ENCODE data around the gene KLC4. TPM values are rescaled to one million over a fixed set of nuclear protein-coding genes. Genes with fewer than 3 reads are reported as not detected.
A peak's percentile ranks its signal among the peaks of the same experiment; 100 is the strongest.

The KLC4 gene
- total and polyA plus RNA-seq, 9 of the 15 experiments (the other 6 are each of a cell fraction or from before 2014, with no cell fraction given): 1.7 to 16.2 (median 7.7) TPM

DNA sequence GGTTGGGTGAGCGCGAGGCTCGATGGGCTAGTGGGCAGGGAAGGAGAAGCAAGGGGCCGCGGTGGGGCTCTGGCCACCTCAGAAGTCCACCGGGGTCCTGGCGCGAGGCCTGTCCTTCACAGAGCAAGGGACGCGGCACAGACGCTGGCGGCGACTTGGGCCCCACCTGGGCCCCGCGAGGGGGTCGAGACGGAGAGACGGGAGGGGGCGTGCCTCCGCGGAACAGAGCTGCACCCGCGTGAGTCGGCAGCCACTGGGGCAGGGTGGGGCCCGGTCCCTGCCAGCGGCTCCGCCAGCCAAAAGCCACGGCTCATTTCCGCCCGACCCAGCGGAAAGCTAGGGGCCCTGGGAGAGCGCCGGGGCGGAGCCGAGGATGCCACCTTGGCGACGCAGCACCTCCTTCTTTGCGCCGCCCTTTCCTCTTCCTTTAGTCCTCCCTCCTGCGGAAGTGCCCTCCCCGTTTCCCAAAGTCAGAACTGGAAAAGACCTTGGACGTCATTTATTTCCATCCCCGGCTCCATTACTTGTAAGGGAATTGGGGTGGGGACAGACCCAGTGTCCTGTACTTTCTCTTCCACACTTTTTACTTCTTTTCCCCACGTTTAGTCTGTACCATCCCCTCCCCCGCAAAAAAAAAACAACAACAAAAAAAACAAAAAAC is 5.8 kb upstream of the KLC4 start, which contains the start of gene CUL7 (continued):
- TF ChIP-seq ESRRA (IDR thresholded peaks at IDR 0.05; ENCODE audit: borderline replicate concordance, low read depth): peak; percentile 86
- TF ChIP-seq BHLHE40 (IDR thresholded peaks at IDR 0.05; ENCODE audit: low read length): peak; percentile 23; the same call in 1 of the 2 replicates
- TF ChIP-seq HOXB6 (CRISPR knock-in tag; IDR thresholded peaks at IDR 0.05; ENCODE audit: borderline replicate concordance): no peak
- TF ChIP-seq CTCF (IDR thresholded peaks at IDR 0.05 in 2 of 3, conservative IDR thresholded peaks at IDR 0.05 in 1 of 3; ENCODE audit: insufficient read depth in 2 of 3, low read depth in 1 of 3, low read length in 3 of 3): 0 out of 6 replicates have a peak, but pooled peaks of 1 of the 3 experiments have one; percentile 4
- TF ChIP-seq SUPT5H (IDR thresholded peaks at IDR 0.05): peak; percentile 96
- no peak for TF ChIP-seq PRMT5 (CRISPR knock-in tag; IDR thresholded peaks at IDR 0.05)
- peak; percentile 91 for TF ChIP-seq ATF7 (IDR thresholded peaks at IDR 0.05)
- TF ChIP-seq OTX1 (CRISPR knock-in tag; IDR thresholded peaks at IDR 0.05): peak; percentile 88
- TF ChIP-seq FOSL1 (tag; conservative IDR thresholded peaks at IDR 0.05): peak; percentile 30; the same call in 1 of the 2 replicates
- TF ChIP-seq NR1H2 (CRISPR knock-in tag; IDR thresholded peaks at IDR 0.05): peak; percentile 76; the same call in 1 of the 2 replicates
- peak; percentile 84 for TF ChIP-seq BRD9 (IDR thresholded peaks at IDR 0.05; ENCODE audit: low read depth, partially characterized antibody)
- peak; percentile 42; the same call in 1 of the 2 replicates for TF ChIP-seq SMAD3 (CRISPR knock-in tag; conservative IDR thresholded peaks at IDR 0.05)
- TF ChIP-seq, protein P1, sequence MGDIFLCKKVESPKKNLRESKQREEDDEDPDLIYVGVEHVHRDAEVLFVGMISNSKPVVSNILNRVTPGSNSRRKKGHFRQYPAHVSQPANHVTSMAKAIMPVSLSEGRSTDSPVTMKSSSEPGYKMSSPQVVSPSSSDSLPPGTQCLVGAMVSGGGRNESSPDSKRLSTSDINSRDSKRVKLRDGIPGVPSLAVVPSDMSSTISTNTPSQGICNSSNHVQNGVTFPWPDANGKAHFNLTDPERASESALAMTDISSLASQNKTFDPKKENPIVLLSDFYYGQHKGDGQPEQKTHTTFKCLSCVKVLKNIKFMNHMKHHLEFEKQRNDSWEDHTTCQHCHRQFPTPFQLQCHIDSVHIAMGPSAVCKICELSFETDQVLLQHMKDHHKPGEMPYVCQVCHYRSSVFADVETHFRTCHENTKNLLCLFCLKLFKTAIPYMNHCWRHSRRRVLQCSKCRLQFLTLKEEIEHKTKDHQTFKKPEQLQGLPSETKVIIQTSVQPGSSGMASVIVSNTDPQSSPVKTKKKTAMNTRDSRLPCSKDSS (IDR thresholded peaks at IDR 0.05; ENCODE audit: low read depth, partially characterized antibody): no peak
- TF ChIP-seq ZNF146 (CRISPR knock-in tag; IDR thresholded peaks at IDR 0.05; ENCODE audit: unreplicated experiment): no peak
- TF ChIP-seq, protein P2, sequence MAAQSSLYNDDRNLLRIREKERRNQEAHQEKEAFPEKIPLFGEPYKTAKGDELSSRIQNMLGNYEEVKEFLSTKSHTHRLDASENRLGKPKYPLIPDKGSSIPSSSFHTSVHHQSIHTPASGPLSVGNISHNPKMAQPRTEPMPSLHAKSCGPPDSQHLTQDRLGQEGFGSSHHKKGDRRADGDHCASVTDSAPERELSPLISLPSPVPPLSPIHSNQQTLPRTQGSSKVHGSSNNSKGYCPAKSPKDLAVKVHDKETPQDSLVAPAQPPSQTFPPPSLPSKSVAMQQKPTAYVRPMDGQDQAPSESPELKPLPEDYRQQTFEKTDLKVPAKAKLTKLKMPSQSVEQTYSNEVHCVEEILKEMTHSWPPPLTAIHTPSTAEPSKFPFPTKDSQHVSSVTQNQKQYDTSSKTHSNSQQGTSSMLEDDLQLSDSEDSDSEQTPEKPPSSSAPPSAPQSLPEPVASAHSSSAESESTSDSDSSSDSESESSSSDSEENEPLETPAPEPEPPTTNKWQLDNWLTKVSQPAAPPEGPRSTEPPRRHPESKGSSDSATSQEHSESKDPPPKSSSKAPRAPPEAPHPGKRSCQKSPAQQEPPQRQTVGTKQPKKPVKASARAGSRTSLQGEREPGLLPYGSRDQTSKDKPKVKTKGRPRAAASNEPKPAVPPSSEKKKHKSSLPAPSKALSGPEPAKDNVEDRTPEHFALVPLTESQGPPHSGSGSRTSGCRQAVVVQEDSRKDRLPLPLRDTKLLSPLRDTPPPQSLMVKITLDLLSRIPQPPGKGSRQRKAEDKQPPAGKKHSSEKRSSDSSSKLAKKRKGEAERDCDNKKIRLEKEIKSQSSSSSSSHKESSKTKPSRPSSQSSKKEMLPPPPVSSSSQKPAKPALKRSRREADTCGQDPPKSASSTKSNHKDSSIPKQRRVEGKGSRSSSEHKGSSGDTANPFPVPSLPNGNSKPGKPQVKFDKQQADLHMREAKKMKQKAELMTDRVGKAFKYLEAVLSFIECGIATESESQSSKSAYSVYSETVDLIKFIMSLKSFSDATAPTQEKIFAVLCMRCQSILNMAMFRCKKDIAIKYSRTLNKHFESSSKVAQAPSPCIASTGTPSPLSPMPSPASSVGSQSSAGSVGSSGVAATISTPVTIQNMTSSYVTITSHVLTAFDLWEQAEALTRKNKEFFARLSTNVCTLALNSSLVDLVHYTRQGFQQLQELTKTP (IDR thresholded peaks at IDR 0.05; ENCODE audit: low read depth in 1 of 2, partially characterized antibody in 2 of 2): peak; percentile 37 to 59
- no peak for TF ChIP-seq SREBF2 (CRISPR knock-in tag; IDR thresholded peaks at IDR 0.05)
- peak; percentile 99 for TF ChIP-seq POLR2AphosphoS2 (IDR thresholded peaks at IDR 0.05; ENCODE audit: low read length)
- TF ChIP-seq MCM3 (IDR thresholded peaks at IDR 0.05): no peak
- TF ChIP-seq, protein P3, sequence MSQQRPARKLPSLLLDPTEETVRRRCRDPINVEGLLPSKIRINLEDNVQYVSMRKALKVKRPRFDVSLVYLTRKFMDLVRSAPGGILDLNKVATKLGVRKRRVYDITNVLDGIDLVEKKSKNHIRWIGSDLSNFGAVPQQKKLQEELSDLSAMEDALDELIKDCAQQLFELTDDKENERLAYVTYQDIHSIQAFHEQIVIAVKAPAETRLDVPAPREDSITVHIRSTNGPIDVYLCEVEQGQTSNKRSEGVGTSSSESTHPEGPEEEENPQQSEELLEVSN (IDR thresholded peaks at IDR 0.05; ENCODE audit: borderline replicate concordance in 1 of 2, extremely low read depth in 1 of 2, insufficient read depth in 1 of 2, insufficient read length in 1 of 2, low read depth in 1 of 2, low read length in 1 of 2, poor library complexity in 1 of 2, severe bottlenecking in 1 of 2): peak in 1 of 2 experiments; percentile 63
- peak; percentile 85 for TF ChIP-seq ZFP1 (CRISPR knock-in tag; IDR thresholded peaks at IDR 0.05)
